ENCODE results near the gene STIL.
"Not testable (repeated sequence)": the region's sequence is repeated elsewhere in the genome, so short reads cannot be mapped to it uniquely, and the experiment has no call there.

Gene STIL

GRCh38 chr1:47280142-47280541 is 33.8 kb downstream of the STIL start:
- Histone ChIP-seq H3K9me3 (ENCODE audit: severe bottlenecking) (no peaks in the 10 kb centered on the region), H3K4me3 (ENCODE audit: low read depth, low read length) (no peak overlapping the region), H3K36me3 (peaks cover 67% of the 10 kb centered on the region), H3K27ac (no peak overlapping the region), H3K27me3 (ENCODE audit: insufficient read depth, low read depth, severe bottlenecking) (no peaks in the 10 kb centered on the region)
- TF ChIP-seq CTCF (IDR thresholded peaks at IDR 0.05; ENCODE audit: low read depth, low read length), result no peak
- DNase-seq, result no peak

- no peak overlapping the region for H3K4me3 ChIP-seq (ENCODE audit: low read depth, low read length)
- H3K27ac ChIP-seq, result no peak overlapping the region
- DNase-seq, result no peak
- no peak for TF ChIP-seq CTCF (IDR thresholded peaks at IDR 0.05; ENCODE audit: low read depth, low read length)
- H3K9me3 ChIP-seq (ENCODE audit: severe bottlenecking), result no peaks in the 10 kb centered on the region
- H3K27me3 ChIP-seq (ENCODE audit: insufficient read depth, low read depth, severe bottlenecking), result no peaks in the 10 kb centered on the region
- H3K36me3 ChIP-seq, result peaks cover 50% of the 10 kb centered on the region
Observed at GRCh38 chr1:47276850-47277249, 37.1 kb downstream of the STIL start.

- not testable (repeated sequence) for H3K4me3 ChIP-seq (ENCODE audit: low read depth, low read length); DNase-seq; H3K27me3 ChIP-seq (ENCODE audit: insufficient read depth, low read depth, severe bottlenecking); H3K27ac ChIP-seq; H3K9me3 ChIP-seq (ENCODE audit: severe bottlenecking)
- H3K36me3 ChIP-seq, result peaks cover 47% of the 10 kb centered on the region
Observed at GRCh38 chr1:47275811-47276210, 38.1 kb downstream of the STIL start.

- H3K27me3 ChIP-seq (ENCODE audit: insufficient read depth, low read depth, severe bottlenecking); DNase-seq; H3K27ac ChIP-seq; H3K4me3 ChIP-seq (ENCODE audit: low read depth, low read length); H3K9me3 ChIP-seq (ENCODE audit: severe bottlenecking): not testable (repeated sequence)
- H3K36me3 ChIP-seq, result peaks cover 60% of the 10 kb centered on the region
Observed at GRCh38 chr1:47265529-47265928, 48.4 kb downstream of the STIL start.

- Histone ChIP-seq H3K27me3 (ENCODE audit: insufficient read depth, low read depth, severe bottlenecking) (no peaks in the 10 kb centered on the region), H3K9me3 (ENCODE audit: severe bottlenecking) (no peaks in the 10 kb centered on the region), H3K36me3 (peaks cover 64% of the 10 kb centered on the region), H3K27ac (no peak overlapping the region), H3K4me3 (ENCODE audit: low read depth, low read length) (no peak overlapping the region)
- peak; percentile 34 for DNase-seq
- TF ChIP-seq CTCF (IDR thresholded peaks at IDR 0.05; ENCODE audit: low read depth, low read length), result peak; percentile 56
Observed at GRCh38 chr1:47262787-47263413, 51.0 kb downstream of the STIL start.

- H3K27ac ChIP-seq, result no peak overlapping the region
- no peak for DNase-seq
Observed at GRCh38 chr1:47257224-47257623, 56.7 kb downstream of the STIL start.

More at GRCh38 chr1:47257224-47257623, 56.7 kb downstream of the STIL start:
- Histone ChIP-seq H3K27me3 (ENCODE audit: insufficient read depth, low read depth, severe bottlenecking) (no peaks in the 10 kb centered on the region), H3K9me3 (ENCODE audit: severe bottlenecking) (no peaks in the 10 kb centered on the region), H3K4me3 (ENCODE audit: low read depth, low read length) (no peak overlapping the region), H3K36me3 (peaks cover 57% of the 10 kb centered on the region)
- TF ChIP-seq CTCF (IDR thresholded peaks at IDR 0.05; ENCODE audit: low read depth, low read length), result no peak
